Bone marrow (tissue), 2 donors: ENCODE data around the gene ZDHHC8.

Source experiments
- DNase-seq, 2 donors: peaks; one replicate each; lab custom pipeline; 2025; lab: John Stamatoyannopoulos, UW

Gene ZDHHC8

DNA sequence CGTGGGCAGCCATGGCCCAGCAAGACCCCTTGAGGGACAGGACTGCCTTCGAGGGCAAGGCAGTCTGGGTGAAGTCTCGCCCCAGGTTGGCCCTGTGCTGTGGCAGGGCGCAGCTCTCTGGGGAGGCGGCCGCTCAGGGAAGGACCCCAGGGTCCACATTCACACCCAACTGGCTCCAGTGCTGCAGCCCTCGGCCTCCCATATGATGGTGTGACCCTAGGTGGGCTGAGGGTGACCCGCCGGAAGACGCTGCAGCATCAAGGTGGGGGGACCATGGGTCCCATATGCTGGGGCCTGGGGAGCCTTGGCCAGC lies 47.3 kb downstream of the ZDHHC8 start:
- DNase-seq = no peak

DNA sequence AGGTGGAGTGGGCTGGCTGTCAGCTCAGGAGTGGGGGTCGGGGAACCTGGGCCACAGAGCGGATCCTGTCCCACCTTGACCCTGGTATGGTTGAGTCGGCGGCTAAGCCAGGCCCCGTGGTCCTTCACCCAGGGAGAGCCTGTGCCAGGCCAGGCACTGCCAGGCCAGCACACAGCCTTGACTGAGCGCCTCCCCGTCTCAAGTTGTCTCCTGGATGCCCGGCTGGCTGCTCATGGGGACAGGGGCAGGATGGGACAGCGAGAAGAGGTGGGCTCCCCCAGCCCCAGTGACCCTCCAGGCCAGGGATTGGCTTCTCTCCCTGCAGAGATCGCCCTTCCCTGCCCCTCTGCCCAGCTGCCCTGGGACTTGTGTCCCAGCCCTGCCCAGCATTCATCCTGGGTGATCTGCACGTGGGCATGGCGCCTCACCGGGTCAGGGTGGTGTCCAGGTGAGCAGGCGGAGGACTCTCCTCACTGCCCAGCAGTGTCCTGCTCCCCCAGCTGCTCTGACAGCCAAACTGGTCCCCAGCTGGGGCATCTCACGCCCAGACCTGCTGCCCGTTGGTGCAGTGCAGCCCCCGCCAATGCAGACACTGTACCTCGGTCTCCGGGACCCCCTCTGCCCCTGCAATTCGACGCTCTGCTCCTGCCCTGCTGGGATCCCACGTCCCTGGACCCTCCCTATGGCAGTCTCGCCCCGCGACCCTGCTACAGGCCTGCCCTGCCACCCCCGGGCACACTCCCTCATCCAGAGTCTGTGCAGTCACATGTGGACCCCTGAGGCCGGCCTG lies 48.0 kb downstream of the ZDHHC8 start:
- DNase-seq = no peak

DNA sequence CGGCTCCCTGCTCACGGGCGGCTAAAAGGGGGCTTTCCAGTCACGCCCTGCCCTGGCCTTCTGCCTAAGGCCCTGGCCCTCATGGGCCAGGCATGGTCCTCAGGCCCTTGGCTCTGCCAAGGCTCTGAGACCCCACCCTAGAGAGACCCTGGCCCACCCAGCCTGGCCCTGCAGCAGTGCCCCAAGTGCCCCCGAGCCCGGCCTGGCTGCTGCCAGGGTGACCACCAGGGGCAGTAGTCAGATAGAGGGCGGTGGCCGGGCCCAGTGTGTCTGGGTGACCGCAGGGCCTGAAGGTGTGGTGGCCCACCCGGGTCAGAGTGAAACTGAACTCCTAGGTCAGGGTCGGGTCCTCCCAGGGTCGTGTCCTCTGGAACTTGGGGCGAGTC lies 48.6 kb downstream of the ZDHHC8 start:
- DNase-seq = no peak

DNA sequence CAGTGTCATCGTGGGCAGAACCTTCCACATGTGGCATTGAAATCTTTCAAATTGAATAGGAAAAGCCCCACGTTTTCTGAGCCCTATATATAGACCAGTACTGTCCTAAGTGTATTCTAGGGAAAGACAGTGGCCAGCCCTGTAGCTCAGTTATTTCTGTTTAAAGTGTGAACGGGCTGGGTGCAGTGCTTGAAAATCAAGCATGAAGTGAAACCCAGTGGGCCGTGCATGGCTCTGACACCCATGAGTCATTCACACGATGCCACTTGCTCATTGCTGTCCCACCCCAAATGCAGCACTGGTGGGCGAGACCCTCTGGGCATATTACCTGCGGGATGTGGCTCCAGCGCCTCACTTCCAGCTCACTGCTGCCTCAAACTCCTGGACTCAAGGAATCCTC lies 49.0 kb downstream of the ZDHHC8 start:
- no peak for DNase-seq

DNA sequence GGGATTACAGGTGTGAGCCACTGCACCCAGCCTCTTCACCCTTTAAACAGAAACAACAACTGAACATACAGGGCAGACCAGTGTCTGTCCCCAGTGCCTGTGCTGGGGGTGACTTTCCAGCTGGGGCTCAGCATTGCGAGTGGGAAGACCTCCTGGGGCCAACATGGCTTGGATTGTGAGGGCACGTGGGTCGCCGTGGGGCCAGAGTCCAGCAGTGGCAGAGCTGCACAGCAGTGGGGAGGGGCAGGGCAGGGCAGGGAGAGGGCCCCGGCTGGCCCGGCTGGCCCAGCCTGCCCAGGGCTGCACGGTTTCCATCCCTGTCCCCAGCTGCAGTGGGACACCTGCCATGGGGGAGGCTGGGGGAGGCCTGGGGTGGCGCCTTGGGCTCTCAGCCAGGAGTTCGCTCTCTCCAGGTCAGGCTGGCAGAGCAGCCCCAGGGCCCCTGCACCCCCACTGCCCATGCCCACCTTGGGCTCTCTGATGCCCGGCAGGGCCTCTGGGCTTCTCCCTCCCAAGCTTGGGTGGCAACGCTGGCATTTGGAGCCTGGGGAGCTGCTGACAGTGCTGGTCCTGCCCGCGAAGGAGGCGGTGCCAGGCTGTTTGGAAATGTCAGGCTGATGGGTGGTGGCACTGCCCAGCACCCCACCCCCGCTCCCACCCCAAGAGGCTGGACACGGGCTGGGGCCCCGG lies 49.7 kb downstream of the ZDHHC8 start:
- DNase-seq = no peak

DNA sequence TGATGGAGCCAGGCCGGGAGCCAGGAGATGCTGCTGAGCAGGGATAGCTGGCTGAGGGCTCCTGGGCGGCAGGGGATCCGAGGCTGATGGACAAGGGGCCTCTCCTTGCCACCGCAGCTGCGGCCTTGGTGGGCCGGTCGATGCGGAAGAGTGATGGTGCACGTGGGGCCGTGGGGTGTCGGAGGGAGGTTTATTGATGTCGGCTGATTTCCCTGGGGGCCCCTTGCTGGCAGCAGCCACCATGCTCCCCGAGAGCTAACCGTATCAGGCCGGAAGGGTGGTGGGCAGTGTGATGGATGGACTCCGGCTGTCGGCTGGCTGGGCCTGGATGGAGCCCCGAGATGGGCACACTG lies 50.3 kb downstream of the ZDHHC8 start:
- DNase-seq = no peak

DNA sequence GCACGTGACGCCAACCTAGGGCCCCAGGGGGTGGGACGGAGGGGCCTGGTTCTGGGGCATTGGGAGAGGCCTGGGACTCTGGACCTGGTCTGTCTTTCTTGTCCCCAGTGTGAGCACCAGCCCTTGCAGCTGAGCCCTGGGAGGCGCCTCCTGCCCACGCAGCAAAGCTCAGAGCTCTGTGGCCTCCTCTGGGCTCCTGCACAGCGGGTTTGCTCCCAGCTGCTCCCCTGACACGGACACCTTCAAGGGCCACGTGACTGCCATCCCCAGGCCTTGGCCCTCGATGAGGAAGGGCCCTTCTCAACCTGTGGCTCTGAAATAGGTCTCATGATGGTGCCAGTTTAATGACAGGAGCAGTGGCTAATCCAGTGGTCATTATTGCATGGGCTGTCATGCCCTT lies 50.8 kb downstream of the ZDHHC8 start:
- no peak for DNase-seq

DNA sequence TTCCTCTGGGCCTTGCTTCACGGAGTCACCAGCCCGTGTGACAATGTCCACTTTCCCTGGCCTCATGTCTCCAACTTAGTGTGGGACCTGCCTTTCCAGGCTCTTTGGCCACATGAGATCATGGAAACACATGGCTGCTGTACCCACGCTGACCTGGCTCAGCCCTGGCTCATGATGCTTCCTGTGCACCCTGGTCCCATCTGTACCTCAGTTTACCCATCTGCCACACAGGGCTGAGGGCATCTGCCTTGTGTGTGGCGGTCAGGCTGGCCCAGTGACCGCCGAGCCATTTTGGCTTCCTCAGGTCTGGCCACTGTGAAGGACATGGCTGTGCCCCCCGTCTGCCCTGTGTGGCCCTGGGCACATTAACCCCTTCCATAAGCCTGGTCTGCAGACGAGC lies 51.5 kb downstream of the ZDHHC8 start:
- no peak for DNase-seq

DNA sequence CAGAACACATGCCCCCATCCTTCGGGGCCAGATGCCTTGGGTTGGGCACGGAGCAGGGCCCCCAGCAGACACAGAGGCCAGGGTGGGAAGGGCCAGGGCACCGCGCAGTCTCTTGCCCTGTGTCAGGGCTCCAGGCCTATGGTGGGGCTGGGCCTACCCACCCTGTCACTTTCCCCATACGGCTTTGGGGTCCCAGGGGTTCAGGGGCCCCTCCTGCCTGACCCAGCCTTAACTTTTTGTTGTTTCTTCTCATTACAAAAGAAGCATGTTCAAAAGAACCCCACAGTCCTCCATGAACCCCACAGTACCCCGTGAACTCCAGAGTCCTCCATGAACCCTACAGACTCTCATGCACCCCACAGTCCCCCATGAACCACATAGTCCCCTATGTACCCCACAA lies 52.2 kb downstream of the ZDHHC8 start:
- DNase-seq = no peak

DNA sequence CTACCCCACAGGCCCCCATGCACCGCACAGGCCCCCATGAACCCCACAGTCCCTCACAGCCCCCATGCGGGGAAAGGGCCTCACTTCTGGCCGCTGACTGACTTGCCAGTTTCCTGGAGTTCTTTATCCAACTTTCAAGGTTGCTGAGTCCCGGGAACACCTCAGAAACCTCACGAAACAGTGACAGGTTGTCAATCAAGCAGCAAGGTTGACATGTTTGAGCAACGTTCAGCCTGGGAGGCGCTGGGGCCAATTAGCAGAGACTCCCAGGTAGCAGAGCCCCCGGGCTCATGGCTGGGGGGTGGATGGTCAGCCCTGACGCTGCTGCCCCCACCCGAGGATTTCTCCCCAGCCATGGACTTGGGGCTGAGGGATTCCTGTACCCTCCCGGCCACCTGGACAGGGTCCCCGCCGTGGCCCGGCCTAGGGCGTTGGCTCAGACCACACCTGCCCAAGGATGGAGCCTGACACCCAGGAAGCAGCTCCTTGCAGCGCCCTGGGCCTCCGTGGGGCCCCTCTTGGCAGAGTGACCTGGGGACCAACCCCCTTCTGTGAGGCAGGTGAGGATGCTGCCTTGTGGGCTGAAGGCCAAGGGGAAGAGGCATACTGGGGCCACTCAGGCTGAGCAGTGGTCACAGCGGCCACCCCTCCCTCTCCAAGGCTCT lies 53.0 kb downstream of the ZDHHC8 start:
- DNase-seq = no peak

DNA sequence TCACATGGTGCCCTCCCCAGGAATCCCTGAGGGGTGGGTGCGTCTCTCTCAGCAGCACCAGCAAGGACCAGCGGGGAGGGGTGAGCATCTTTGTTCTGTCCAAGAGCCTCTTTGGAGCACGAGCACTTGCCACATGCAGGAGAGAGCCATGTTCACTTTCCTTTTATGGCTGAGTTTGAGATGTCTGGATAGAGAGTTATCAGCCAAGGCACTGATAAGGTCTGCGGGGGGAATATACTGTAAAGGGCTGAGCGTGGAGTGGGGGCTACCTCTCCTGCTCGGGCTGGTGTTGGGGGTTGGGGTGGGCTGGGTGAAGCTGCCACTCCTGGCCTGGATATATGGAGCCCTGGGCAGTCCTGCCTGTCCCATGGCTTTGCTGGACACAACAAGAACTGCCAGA lies 54.1 kb downstream of the ZDHHC8 start:
- DNase-seq = no peak

DNA sequence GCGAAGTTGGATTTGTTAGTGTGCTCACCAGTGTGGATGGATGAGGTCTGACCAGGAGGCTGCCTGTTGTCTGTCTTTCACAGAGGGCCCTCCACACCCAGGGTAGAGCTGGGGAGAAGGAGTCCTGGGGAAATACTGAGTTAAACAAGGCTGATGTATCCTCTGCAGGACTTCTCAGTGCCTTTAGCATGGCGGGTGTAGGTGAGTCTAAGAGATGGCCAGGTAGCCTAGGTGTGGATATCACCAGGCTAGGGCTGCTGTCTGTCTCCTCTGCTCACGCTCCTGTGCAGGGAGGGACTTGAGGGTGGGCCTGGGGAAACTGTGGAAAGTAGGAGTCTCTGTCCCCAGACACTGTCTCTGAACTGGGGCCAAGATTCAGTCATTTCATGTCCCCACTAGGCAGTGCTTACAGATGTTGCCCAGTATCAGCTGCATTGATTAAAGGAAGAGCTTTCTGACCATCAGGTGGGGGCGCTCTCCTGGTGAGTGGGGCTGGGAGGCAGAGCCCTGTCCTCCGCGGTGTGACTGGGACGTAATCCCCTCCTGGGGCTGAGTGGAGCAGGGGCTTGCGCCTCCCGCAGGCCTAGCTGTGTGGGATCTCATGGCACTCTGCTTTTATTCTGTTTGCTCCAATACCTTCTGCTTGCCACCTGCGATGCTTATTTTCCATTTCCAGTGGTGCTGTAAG lies 54.7 kb downstream of the ZDHHC8 start:
- peak in 1 of 2 donors; percentile 10 for DNase-seq

DNA sequence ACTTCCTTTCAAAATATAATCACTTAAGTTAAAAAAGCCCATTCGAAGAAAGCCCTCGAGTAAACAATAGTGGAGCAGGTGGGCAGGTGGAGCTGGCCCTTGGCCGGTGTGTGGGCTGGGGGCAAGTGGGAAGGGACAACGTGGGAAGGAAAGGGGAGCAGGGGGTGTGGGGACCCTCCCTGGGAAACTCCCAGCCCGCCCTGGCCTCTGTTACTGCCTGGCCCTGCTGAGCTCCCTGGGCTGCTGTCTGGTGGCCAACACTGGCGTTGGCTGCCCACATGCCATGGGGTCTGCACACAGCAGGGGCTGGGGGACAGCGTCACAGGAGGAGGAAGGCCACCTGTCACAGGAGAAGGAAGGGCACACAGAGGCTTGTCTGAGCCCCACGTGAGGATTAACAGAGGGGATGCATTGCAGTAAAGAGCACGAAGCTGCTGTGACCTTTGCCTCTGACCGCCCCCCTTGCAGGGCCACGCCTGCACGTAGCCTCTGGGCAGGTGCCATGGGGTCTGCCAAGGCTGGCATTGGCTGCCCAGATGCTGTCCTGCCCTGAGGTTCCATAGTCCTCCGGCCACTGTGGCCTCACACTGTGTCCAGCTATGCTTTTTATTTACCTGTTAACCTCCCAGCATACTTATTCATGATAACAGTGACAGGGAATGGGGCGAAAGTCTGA lies 55.4 kb downstream of the ZDHHC8 start:
- DNase-seq = no peak

DNA sequence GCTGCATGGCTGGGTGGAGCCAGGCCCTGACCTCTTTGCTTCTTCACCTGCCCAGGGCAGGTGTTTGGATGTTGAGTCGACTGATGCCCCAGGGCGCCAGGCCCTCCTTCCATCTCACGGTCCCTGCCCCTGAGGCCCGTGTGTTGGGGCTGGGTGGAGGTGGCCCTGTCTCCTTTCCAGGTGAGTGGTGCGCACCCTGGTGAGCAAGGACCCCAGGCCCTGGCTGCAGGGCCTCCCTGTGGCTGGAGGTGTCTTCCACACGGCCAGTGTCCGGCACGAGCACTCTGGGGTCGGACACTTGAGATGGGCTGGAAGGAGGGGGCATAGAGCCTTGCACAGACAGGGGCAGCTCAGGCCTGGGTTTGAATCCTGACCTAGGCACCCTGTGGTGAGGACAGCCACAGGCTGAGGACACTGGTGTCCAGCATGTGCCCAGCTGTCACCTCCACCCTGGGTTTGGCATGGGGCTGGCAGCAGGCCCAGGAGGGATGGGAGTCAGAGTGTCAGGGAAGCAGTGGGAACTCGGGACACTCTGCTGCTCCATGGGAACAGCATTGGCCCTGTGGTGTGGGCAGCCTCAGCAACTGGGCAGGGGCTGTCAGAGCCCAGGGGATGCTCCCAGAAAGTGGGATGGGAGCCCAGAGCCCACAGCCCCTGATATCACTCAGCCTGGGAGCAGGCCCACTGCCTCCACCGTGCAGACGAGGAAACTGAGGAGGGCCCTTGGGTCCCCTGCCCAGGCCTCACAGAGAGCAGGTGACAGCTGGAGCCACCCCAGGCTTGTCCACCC lies 56.4 kb downstream of the ZDHHC8 start:
- no peak for DNase-seq

DNA sequence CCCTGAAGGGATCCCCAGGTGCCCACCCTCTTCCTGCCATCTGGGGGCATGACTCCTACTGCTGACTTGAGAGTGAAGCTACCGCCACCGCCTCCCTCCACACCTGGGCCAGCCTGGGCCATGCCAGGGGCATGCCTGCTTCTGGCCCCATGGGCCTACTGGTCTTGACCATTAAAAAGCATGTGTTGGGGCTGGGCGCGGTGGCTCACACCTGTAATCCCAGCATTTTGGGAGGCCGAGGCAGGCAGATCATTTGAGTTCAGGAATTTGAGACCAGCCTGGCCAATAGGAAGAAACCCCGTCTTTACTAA lies 56.9 kb downstream of the ZDHHC8 start:
- no peak for DNase-seq

DNA sequence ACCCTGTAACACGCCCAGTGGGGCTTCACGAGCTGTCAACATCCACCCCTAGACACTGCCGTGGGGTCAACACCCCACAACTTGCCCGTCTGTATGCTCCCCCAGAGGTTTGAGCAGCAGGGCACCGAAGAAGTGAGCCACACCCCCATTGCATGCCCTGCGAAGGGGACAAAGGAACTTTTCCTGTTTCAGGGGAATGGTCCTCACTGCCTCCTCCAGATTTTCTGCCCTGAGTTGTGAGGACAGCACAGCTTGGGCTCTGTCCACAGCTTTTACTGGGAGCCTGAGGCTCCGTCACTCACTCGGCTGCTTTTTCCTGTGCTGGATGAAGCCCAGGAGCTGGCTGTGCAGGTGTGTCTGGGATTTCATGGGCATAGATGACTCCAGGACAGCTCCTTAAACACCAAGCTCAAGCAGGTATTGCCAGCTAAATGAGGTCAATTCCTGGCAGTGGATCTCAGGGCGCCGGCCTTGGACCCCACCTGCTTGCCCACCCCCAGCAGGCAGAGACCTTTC lies 59.5 kb downstream of the ZDHHC8 start:
- no peak for DNase-seq

DNA sequence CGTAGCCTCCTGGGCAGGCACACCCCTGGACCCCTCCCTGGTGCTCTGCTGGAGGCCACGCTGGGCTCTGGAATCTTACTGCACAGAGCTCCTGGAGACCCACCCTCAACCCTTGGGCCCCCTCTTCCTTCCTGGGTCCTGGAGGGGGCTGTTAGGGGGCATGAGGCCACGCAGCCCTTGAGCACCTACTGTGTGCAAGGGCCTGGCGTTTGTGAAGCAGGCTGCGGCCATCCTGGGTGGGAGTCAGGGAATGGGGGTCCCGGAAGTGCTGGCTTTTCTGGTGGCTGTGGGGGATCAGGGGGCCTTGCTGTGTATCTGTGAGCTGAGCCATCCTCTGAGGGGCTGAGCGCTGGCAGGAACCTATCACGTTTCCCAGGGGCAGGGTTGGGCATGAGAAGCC lies 60.2 kb downstream of the ZDHHC8 start:
- no peak for DNase-seq

DNA sequence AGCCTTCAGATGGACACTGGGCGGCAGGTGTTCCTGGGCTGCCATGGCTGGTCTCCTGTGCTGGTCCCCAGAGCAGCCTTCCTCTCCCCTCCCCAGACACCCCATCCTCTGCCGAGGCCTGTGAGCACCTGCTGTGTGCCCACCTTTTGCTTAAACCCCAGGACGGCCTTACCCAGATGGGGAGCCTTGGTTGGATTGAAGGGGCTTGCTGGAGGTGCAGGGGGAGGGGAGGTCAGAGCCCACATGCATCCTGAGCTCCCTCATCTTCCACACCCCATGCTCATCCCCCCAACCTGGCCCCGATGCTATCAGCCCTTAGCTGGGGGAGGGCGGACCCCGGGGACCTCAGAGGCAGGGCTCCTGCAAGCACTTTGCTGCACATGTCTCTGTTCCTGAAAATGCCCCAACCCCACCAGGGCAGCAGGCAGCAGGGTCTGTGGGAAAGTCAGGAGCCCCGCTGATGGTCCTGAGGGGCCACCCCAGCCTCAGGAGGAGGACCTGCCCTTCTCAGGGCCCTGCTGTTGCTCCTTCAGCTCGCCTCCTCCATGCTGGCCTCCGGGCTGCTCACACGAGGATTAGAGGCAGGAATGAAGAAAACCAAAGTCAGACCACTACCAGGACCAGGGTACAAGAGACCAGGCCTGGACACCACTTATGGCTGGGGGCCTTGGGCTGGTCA lies 60.8 kb downstream of the ZDHHC8 start:
- no peak for DNase-seq

DNA sequence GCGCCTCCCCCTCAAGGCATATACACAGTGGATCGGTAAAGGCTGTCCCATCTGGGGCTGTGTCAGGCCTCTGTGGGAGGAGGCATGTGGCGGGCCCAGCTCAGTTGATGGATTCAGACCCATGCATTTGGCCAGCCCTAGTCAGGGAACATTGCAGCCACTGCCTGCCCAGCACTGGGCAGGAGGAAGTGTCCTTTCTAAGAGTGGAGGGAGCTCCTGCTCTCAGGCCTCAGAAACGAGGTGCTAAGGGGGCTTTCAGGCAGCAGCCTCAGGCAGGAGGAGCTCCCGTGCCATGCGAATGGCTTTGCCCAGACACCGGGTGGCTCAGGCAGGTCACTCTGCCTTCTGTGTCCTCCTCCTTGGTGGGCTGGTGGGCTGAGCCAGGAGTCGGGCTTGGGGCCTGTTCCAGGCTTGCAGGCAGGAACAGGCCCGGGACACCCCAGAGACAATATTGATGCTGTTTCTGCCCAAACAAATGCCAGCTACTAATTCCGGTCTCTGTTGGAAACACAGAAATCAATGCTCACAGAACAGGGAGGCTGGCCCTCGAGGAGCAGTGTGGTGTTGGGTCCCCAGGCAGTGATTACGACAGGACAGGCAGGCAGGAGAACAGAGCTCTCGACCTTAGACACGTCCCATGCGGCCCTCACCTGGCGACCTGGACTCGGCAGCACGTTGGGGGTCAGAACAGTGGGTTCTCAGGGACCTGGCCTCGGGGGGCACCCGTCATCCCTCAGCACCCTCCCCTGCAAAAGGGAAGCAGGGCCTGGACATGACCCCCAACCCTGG lies 61.6 kb downstream of the ZDHHC8 start:
- DNase-seq = no peak
